ENCODE data around the gene MAPT.

Gene MAPT

GRCh38 chr17:45895304-45895968 is 1.1 kb downstream of the MAPT start:
- H3K9ac ChIP-seq (ENCODE audit: low read length in 5 of 5): peak overlapping the region in 2 of 5 donors; percentile 64 to 84
- peaks cover 0 to 21% (median 14%) of the 10 kb centered on the region in 5 donors for H3K27me3 ChIP-seq (ENCODE audit: control insufficient read depth in 5 of 5, insufficient read depth in 4 of 5, low read length in 5 of 5)
- peaks cover 0 to 40% (median 37%) of the 10 kb centered on the region in 5 donors for H3K4me1 ChIP-seq (ENCODE audit: control insufficient read depth in 5 of 5, insufficient read depth in 5 of 5, low read length in 5 of 5)
- no peaks in the 10 kb centered on the region for H3K36me3 ChIP-seq (ENCODE audit: control insufficient read depth in 5 of 5, insufficient read depth in 5 of 5, low read length in 5 of 5)
- no peaks in the 10 kb centered on the region for H3K9me3 ChIP-seq (ENCODE audit: control insufficient read depth in 5 of 5, low read length in 5 of 5)
- peak overlapping the region; percentile 70 to 96 (median 86) for H3K4me3 ChIP-seq (ENCODE audit: low read depth in 1 of 5, low read length in 5 of 5)
- H3K27ac ChIP-seq (ENCODE audit: low read depth, low read length): no peak overlapping the region

GRCh38 chr17:45895969-45896785 is 1.8 kb downstream of the MAPT start:
- Histone ChIP-seq H3K27ac (ENCODE audit: low read depth, low read length) (no peak overlapping the region), H3K4me1 (ENCODE audit: control insufficient read depth in 5 of 5, insufficient read depth in 5 of 5, low read length in 5 of 5) (peaks cover 0 to 42% (median 37%) of the 10 kb centered on the region in 5 donors), H3K36me3 (ENCODE audit: control insufficient read depth in 5 of 5, insufficient read depth in 5 of 5, low read length in 5 of 5) (no peaks in the 10 kb centered on the region), H3K27me3 (ENCODE audit: control insufficient read depth in 5 of 5, insufficient read depth in 4 of 5, low read length in 5 of 5) (peaks cover 0 to 21% (median 14%) of the 10 kb centered on the region in 5 donors), H3K9me3 (ENCODE audit: control insufficient read depth in 5 of 5, low read length in 5 of 5) (no peaks in the 10 kb centered on the region), H3K9ac (ENCODE audit: low read length in 5 of 5) (no peak overlapping the region), H3K4me3 (ENCODE audit: low read depth in 1 of 5, low read length in 5 of 5) (peak overlapping the region; percentile 70 to 96 (median 80))

GRCh38 chr17:45896803-45897693 is 2.7 kb downstream of the MAPT start:
- Histone ChIP-seq H3K36me3 (ENCODE audit: control insufficient read depth in 5 of 5, insufficient read depth in 5 of 5, low read length in 5 of 5) (no peaks in the 10 kb centered on the region), H3K27me3 (ENCODE audit: control insufficient read depth in 5 of 5, insufficient read depth in 4 of 5, low read length in 5 of 5) (peaks cover 0 to 19% (median 14%) of the 10 kb centered on the region in 5 donors), H3K9me3 (ENCODE audit: control insufficient read depth in 5 of 5, low read length in 5 of 5) (no peaks in the 10 kb centered on the region), H3K4me3 (ENCODE audit: low read depth in 1 of 5, low read length in 5 of 5) (peak overlapping the region in 1 of 5 donors; percentile 38), H3K4me1 (ENCODE audit: control insufficient read depth in 5 of 5, insufficient read depth in 5 of 5, low read length in 5 of 5) (peaks cover 0 to 42% (median 37%) of the 10 kb centered on the region in 5 donors), H3K27ac (ENCODE audit: low read depth, low read length) (no peak overlapping the region), H3K9ac (ENCODE audit: low read length in 5 of 5) (no peak overlapping the region)

GRCh38 chr17:45900136-45900535 is 5.8 kb downstream of the MAPT start:
- no peak overlapping the region for H3K9ac ChIP-seq (ENCODE audit: low read length in 5 of 5)
- H3K27ac ChIP-seq (ENCODE audit: low read depth, low read length): no peak overlapping the region
- no peak overlapping the region for H3K4me3 ChIP-seq (ENCODE audit: low read depth in 1 of 5, low read length in 5 of 5)
- peaks cover 4 to 43% (median 38%) of the 10 kb centered on the region in 5 donors for H3K4me1 ChIP-seq (ENCODE audit: control insufficient read depth in 5 of 5, insufficient read depth in 5 of 5, low read length in 5 of 5)
- H3K9me3 ChIP-seq (ENCODE audit: control insufficient read depth in 5 of 5, low read length in 5 of 5): no peaks in the 10 kb centered on the region
- peaks cover 0 to 19% (median 14%) of the 10 kb centered on the region in 5 donors for H3K27me3 ChIP-seq (ENCODE audit: control insufficient read depth in 5 of 5, insufficient read depth in 4 of 5, low read length in 5 of 5)
- H3K36me3 ChIP-seq (ENCODE audit: control insufficient read depth in 5 of 5, insufficient read depth in 5 of 5, low read length in 5 of 5): no peaks in the 10 kb centered on the region

GRCh38 chr17:45900723-45901415 is 6.5 kb downstream of the MAPT start:
- Histone ChIP-seq H3K36me3 (ENCODE audit: control insufficient read depth in 5 of 5, insufficient read depth in 5 of 5, low read length in 5 of 5) (no peaks in the 10 kb centered on the region), H3K9ac (ENCODE audit: low read length in 5 of 5) (no peak overlapping the region), H3K27me3 (ENCODE audit: control insufficient read depth in 5 of 5, insufficient read depth in 4 of 5, low read length in 5 of 5) (peaks cover 0 to 16% (median 14%) of the 10 kb centered on the region in 5 donors), H3K4me1 (ENCODE audit: control insufficient read depth in 5 of 5, insufficient read depth in 5 of 5, low read length in 5 of 5) (peaks cover 4 to 40% (median 36%) of the 10 kb centered on the region in 5 donors), H3K27ac (ENCODE audit: low read depth, low read length) (no peak overlapping the region), H3K4me3 (ENCODE audit: low read depth in 1 of 5, low read length in 5 of 5) (no peak overlapping the region), H3K9me3 (ENCODE audit: control insufficient read depth in 5 of 5, low read length in 5 of 5) (no peaks in the 10 kb centered on the region)

- peak overlapping the region; percentile 20 to 58 (median 38) for H3K4me3 ChIP-seq (ENCODE audit: low read depth in 1 of 5, low read length in 5 of 5)
- H3K36me3 ChIP-seq (ENCODE audit: control insufficient read depth in 5 of 5, insufficient read depth in 5 of 5, low read length in 5 of 5): no peaks in the 10 kb centered on the region
- peak overlapping the region in 2 of 5 donors; percentile 26 to 54 for H3K9ac ChIP-seq (ENCODE audit: low read length in 5 of 5)
- H3K27ac ChIP-seq (ENCODE audit: low read depth, low read length): peak overlapping the region; percentile 57
- H3K9me3 ChIP-seq (ENCODE audit: control insufficient read depth in 5 of 5, low read length in 5 of 5): no peaks in the 10 kb centered on the region
- peaks cover 6 to 28% (median 26%) of the 10 kb centered on the region in 5 donors for H3K4me1 ChIP-seq (ENCODE audit: control insufficient read depth in 5 of 5, insufficient read depth in 5 of 5, low read length in 5 of 5)
- H3K27me3 ChIP-seq (ENCODE audit: control insufficient read depth in 5 of 5, insufficient read depth in 4 of 5, low read length in 5 of 5): peaks cover 0 to 4% (median 0%) of the 10 kb centered on the region in 5 donors
Observed at GRCh38 chr17:45902892-45903346, 8.6 kb downstream of the MAPT start.

- H3K4me3 ChIP-seq (ENCODE audit: low read depth in 1 of 5, low read length in 5 of 5): no peak overlapping the region
- no peaks in the 10 kb centered on the region for H3K36me3 ChIP-seq (ENCODE audit: control insufficient read depth in 5 of 5, insufficient read depth in 5 of 5, low read length in 5 of 5)
- no peak overlapping the region for H3K9ac ChIP-seq (ENCODE audit: low read length in 5 of 5)
- peaks cover 0 to 4% (median 0%) of the 10 kb centered on the region in 5 donors for H3K27me3 ChIP-seq (ENCODE audit: control insufficient read depth in 5 of 5, insufficient read depth in 4 of 5, low read length in 5 of 5)
- no peak overlapping the region for H3K27ac ChIP-seq (ENCODE audit: low read depth, low read length)
- no peaks in the 10 kb centered on the region for H3K9me3 ChIP-seq (ENCODE audit: control insufficient read depth in 5 of 5, low read length in 5 of 5)
- H3K4me1 ChIP-seq (ENCODE audit: control insufficient read depth in 5 of 5, insufficient read depth in 5 of 5, low read length in 5 of 5): peaks cover 6 to 28% (median 26%) of the 10 kb centered on the region in 5 donors
Observed at GRCh38 chr17:45904866-45905265, 10.5 kb downstream of the MAPT start.

- Histone ChIP-seq H3K27me3 (ENCODE audit: control insufficient read depth in 5 of 5, insufficient read depth in 4 of 5, low read length in 5 of 5) (peaks cover 0 to 4% (median 0%) of the 10 kb centered on the region in 5 donors), H3K36me3 (ENCODE audit: control insufficient read depth in 5 of 5, insufficient read depth in 5 of 5, low read length in 5 of 5) (no peaks in the 10 kb centered on the region), H3K9ac (ENCODE audit: low read length in 5 of 5) (no peak overlapping the region), H3K9me3 (ENCODE audit: control insufficient read depth in 5 of 5, low read length in 5 of 5) (no peaks in the 10 kb centered on the region), H3K27ac (ENCODE audit: low read depth, low read length) (no peak overlapping the region), H3K4me1 (ENCODE audit: control insufficient read depth in 5 of 5, insufficient read depth in 5 of 5, low read length in 5 of 5) (peaks cover 6 to 26% (median 25%) of the 10 kb centered on the region in 5 donors), H3K4me3 (ENCODE audit: low read depth in 1 of 5, low read length in 5 of 5) (no peak overlapping the region)
Observed at GRCh38 chr17:45905814-45906213, 11.5 kb downstream of the MAPT start.

- no peak overlapping the region for H3K4me3 ChIP-seq (ENCODE audit: low read depth in 1 of 5, low read length in 5 of 5)
- H3K4me1 ChIP-seq (ENCODE audit: control insufficient read depth in 5 of 5, insufficient read depth in 5 of 5, low read length in 5 of 5): peaks cover 6 to 26% (median 25%) of the 10 kb centered on the region in 5 donors
- H3K9me3 ChIP-seq (ENCODE audit: control insufficient read depth in 5 of 5, low read length in 5 of 5): no peaks in the 10 kb centered on the region
- no peak overlapping the region for H3K9ac ChIP-seq (ENCODE audit: low read length in 5 of 5)
- no peaks in the 10 kb centered on the region for H3K36me3 ChIP-seq (ENCODE audit: control insufficient read depth in 5 of 5, insufficient read depth in 5 of 5, low read length in 5 of 5)
- no peak overlapping the region for H3K27ac ChIP-seq (ENCODE audit: low read depth, low read length)
- peaks cover 0 to 4% (median 0%) of the 10 kb centered on the region in 5 donors for H3K27me3 ChIP-seq (ENCODE audit: control insufficient read depth in 5 of 5, insufficient read depth in 4 of 5, low read length in 5 of 5)
Observed at GRCh38 chr17:45906237-45906636, 11.9 kb downstream of the MAPT start.

Measured in subcutaneous abdominal adipose tissue (tissue), 5 donors.